PFSK-1 (cell line): Measurements from ENCODE around the gene GDPD4.

Source experiments
- FOXP2 ChIP-seq: optimal IDR thresholded peaks from 2 replicates; pipeline ENCODE3; 2011; ENCODE audit warnings: borderline replicate concordance, control low read depth, inconsistent platforms; ENCODE audit not compliant: insufficient read depth; ENCODE audit errors: extremely low read length, extremely low read depth
- POLR2AphosphoS5 ChIP-seq: IDR thresholded peaks from 2 replicates; pipeline ENCODE4 v1.6.1; 2012; ENCODE audit warnings: low read depth, mild to moderate bottlenecking, control low read depth, low read length, moderate library complexity
- REST ChIP-seq, 2 experiments: IDR thresholded peaks; 2 replicates each; pipeline versions ENCODE4 v1.6.1 to v1.8.0; 2011 to 2012; ENCODE audit warnings: low read depth in 2 of 2, low read length in 2 of 2, control low read depth in 1 of 2, inconsistent platforms in 1 of 2, mild to moderate bottlenecking in 1 of 2, moderate library complexity in 1 of 2; ENCODE audit not compliant: insufficient read depth in 1 of 2
- SIN3A ChIP-seq: IDR thresholded peaks from 2 replicates; pipeline ENCODE4 v1.6.1; 2012; ENCODE audit warnings: mild to moderate bottlenecking, low read length, moderate library complexity, borderline replicate concordance; ENCODE audit not compliant: insufficient read depth
- TAF1 ChIP-seq: IDR thresholded peaks from 2 replicates; pipeline ENCODE4 v1.6.1; 2012; ENCODE audit warnings: low read length, control low read depth, borderline replicate concordance; ENCODE audit not compliant: insufficient read depth

GDPD4 gene

GRCh38 chr11:77179681-77180080 lies 121.8 kb downstream of the GDPD4 start:
- TF ChIP-seq REST (IDR thresholded peaks at IDR 0.05; ENCODE audit: insufficient read depth in 1 of 2, low read depth in 2 of 2, low read length in 2 of 2) (no peak), TAF1 (no peak), FOXP2 (no peak), SIN3A (no peak), POLR2AphosphoS5 (no peak)

- no peak for TF ChIP-seq FOXP2
- no peak for TF ChIP-seq SIN3A
- TF ChIP-seq REST (IDR thresholded peaks at IDR 0.05; ENCODE audit: insufficient read depth in 1 of 2, low read depth in 2 of 2, low read length in 2 of 2), result no peak
- TF ChIP-seq POLR2AphosphoS5, result no peak
- no peak for TF ChIP-seq TAF1
Measured at GRCh38 chr11:77179048-77179447, 122.4 kb downstream of the GDPD4 start.

GRCh38 chr11:77178150-77178549 lies 123.3 kb downstream of the GDPD4 start:
- TF ChIP-seq POLR2AphosphoS5 (no peak), FOXP2 (no peak), TAF1 (no peak), SIN3A (no peak), REST (IDR thresholded peaks at IDR 0.05; ENCODE audit: insufficient read depth in 1 of 2, low read depth in 2 of 2, low read length in 2 of 2) (no peak)

GRCh38 chr11:77176996-77177395 lies 124.5 kb downstream of the GDPD4 start:
- no peak for TF ChIP-seq FOXP2
- no peak for TF ChIP-seq SIN3A
- TF ChIP-seq POLR2AphosphoS5, result no peak
- TF ChIP-seq TAF1, result no peak
- no peak for TF ChIP-seq REST (IDR thresholded peaks at IDR 0.05; ENCODE audit: insufficient read depth in 1 of 2, low read depth in 2 of 2, low read length in 2 of 2)

GRCh38 chr11:77175869-77176539 lies 125.5 kb downstream of the GDPD4 start:
- TF ChIP-seq TAF1, result no peak
- no peak for TF ChIP-seq REST (IDR thresholded peaks at IDR 0.05; ENCODE audit: insufficient read depth in 1 of 2, low read depth in 2 of 2, low read length in 2 of 2)
- TF ChIP-seq FOXP2, result no peak
- TF ChIP-seq SIN3A, result no peak
- TF ChIP-seq POLR2AphosphoS5, result no peak
